Neural cell (in vitro differentiated cells): Measurements from ENCODE around the gene NXF1.

Source experiments
- RAD21 ChIP-seq: fragments of 450-650 bp; conservative IDR thresholded peaks from 2 replicates; pipeline ENCODE4 v1.6.1; 2014; ENCODE audit warnings: antibody characterized with exemption, mild to moderate bottlenecking, moderate library complexity
- TF ChIP-seq, protein P1 (sequence below): fragments of 450-650 bp; IDR thresholded peaks from 2 replicates; pipeline ENCODE4 v1.5.1; 2014; ENCODE audit warnings: antibody characterized with exemption, mild to moderate bottlenecking, moderate library complexity; ENCODE audit not compliant: poor library complexity, severe bottlenecking

DNA sequence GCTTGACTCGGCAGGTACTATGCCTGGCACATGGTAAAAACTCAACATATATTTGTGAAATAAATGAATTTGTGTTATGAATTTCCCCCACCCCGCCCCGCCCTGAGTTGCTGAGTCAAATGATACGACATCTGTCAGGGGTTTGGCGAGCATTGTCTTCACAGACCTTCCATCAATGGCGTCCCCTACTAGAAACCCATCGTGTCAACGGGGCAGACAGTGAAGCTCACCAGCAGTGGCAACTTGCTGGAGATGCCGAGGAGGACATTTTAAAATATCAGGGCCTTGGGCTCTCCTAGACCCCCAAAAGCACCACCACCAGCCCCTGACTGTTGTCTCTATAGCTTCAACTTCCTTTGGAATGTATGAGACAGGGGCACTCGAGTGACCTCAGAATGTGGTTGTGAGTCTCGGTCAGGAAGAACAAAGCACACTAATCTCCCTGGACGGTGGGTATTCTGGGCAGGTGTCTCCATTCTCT, 761 bp upstream of the NXF1 start:
- TF ChIP-seq RAD21, result no peak
- TF ChIP-seq, protein P1, sequence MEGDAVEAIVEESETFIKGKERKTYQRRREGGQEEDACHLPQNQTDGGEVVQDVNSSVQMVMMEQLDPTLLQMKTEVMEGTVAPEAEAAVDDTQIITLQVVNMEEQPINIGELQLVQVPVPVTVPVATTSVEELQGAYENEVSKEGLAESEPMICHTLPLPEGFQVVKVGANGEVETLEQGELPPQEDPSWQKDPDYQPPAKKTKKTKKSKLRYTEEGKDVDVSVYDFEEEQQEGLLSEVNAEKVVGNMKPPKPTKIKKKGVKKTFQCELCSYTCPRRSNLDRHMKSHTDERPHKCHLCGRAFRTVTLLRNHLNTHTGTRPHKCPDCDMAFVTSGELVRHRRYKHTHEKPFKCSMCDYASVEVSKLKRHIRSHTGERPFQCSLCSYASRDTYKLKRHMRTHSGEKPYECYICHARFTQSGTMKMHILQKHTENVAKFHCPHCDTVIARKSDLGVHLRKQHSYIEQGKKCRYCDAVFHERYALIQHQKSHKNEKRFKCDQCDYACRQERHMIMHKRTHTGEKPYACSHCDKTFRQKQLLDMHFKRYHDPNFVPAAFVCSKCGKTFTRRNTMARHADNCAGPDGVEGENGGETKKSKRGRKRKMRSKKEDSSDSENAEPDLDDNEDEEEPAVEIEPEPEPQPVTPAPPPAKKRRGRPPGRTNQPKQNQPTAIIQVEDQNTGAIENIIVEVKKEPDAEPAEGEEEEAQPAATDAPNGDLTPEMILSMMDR, result no peak
